ENCODE data around the gene IQCH.

IQCH gene

DNA sequence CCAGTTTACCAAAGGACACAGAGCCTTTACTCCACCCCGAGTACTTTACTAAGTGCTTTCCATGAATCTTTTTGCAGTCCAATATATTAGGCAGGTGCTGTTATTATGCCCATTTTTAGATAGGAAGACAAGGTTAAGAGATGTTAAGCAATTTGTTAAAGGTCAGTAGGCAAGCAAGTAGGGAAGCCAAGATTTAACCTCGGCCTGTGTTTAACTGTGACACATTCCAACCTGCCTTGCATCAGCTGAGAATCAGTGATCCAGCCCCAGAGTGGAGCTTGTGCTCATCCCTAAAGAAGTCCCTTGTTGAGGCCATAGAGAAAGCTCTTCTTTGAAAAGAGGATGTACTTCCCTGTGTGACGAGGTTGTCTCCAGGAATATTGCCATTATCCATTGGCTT is 215.1 kb downstream of the IQCH start:
- TF ChIP-seq, protein P1, sequence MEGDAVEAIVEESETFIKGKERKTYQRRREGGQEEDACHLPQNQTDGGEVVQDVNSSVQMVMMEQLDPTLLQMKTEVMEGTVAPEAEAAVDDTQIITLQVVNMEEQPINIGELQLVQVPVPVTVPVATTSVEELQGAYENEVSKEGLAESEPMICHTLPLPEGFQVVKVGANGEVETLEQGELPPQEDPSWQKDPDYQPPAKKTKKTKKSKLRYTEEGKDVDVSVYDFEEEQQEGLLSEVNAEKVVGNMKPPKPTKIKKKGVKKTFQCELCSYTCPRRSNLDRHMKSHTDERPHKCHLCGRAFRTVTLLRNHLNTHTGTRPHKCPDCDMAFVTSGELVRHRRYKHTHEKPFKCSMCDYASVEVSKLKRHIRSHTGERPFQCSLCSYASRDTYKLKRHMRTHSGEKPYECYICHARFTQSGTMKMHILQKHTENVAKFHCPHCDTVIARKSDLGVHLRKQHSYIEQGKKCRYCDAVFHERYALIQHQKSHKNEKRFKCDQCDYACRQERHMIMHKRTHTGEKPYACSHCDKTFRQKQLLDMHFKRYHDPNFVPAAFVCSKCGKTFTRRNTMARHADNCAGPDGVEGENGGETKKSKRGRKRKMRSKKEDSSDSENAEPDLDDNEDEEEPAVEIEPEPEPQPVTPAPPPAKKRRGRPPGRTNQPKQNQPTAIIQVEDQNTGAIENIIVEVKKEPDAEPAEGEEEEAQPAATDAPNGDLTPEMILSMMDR (IDR thresholded peaks at IDR 0.05; ENCODE audit: borderline replicate concordance, insufficient read depth, low read depth, low read length), result no peak
- no peak overlapping the region for H3K4me3 ChIP-seq (ENCODE audit: low read depth, low read length)

DNA sequence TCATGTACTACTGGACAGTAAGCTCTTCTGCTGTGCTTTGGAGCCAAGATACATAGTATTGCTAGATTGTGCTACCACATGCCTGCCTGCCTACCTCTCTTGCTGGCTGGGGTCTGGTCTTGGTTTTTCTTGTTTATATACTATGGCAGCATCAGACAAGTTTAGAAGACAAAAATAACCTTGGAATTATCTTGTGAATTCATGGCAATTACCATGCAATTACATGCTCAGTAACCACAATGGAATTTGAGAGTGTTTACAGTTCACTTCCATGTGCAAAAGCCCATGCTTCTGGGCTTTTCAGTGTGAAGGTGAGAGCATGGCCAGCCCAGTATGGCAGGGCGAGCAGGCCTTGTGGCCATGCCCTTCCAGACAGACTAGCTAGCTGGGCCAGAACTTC is 218.4 kb downstream of the IQCH start:
- TF ChIP-seq, protein P1 (IDR thresholded peaks at IDR 0.05; ENCODE audit: borderline replicate concordance, insufficient read depth, low read depth, low read length), result no peak
- no peak overlapping the region for H3K4me3 ChIP-seq (ENCODE audit: low read depth, low read length)

DNA sequence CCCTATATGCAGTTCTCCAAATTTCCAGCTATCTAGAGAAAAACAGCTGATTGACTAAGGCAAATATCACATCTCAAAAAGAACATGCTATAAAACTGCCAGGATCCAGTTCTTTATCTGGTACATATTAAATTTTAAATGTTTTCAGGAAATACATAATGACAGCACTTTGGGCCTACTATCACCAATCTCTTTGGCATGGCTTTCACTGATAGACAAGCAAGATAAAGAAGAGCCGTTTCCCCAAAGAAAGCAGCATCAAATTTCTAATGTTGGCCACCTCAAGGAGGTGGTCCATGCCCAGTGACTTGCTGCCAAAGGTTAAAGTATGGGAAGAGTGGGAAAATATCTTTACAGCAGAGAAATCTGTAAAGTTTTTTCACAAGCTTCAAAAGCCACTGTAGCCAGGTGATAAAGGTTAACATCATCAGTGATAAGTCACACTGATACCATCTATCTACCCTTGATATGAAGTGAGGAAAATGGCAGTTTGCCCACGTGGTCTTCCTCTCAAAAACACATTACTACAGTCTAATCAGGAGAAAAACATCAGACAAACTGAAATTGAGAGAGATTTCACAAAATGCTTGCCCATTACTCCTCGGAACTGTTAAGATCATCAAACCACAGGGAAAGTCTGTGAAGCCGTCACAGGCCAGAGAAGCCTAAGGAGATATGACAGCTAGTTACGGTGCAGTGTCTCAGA is 220.0 kb downstream of the IQCH start:
- TF ChIP-seq, protein P1 (IDR thresholded peaks at IDR 0.05; ENCODE audit: borderline replicate concordance, insufficient read depth, low read depth, low read length), result no peak
- no peak overlapping the region for H3K4me3 ChIP-seq (ENCODE audit: low read depth, low read length)

DNA sequence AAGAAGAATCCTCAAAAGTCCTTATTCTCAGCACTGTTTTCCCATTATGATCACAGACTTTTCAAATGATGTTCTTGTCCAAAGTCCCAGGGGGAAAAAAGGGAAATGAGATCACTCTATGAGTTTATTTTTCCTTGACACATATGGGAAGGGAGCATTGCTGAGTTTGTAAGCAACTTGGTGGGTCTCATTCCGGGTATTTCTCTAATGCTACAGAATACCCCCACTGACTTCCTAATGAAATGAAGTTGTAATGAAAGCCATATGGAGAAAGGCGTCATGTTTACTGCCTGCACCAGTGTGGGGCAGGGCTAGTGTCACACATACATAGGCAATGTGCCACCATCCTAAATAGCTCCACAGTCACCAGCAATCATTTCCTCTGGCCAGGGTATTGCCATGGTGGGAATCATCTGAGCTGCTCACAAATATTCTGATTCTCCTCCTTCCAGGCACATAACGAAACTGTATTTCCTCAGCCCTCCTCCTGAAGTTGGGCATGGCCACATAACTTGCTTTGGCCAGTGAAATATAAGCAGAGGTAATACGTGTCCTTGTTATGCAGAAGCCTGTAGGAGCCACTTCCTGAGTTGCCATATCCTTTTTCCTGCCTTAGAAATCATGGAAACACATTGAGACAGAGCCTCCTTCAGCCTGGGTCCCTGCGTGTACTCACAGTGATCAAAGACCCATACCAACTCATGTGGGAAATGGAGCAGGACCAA is 225.4 kb downstream of the IQCH start:
- no peak overlapping the region for H3K4me3 ChIP-seq (ENCODE audit: low read depth, low read length)
- TF ChIP-seq, protein P1 (IDR thresholded peaks at IDR 0.05; ENCODE audit: borderline replicate concordance, insufficient read depth, low read depth, low read length), result no peak

DNA sequence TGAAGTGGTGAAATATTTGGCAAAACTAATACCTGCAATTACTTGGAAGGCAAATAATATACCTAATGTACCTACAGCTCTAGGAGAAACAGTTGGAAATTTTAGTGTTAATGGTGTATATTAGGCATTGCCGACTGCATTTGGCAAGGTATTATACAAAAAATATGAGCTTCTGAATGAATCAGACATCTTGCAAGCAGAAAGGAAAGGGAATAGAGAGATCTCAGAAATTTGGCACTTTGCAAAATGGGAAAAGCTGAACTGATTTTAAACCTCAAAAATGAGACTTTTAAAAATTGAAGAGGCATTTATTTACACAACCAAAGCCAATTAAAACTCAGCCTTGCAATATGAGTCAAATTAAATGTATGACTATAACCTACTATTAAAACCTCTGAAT is 226.2 kb downstream of the IQCH start:
- TF ChIP-seq, protein P1 (IDR thresholded peaks at IDR 0.05; ENCODE audit: borderline replicate concordance, insufficient read depth, low read depth, low read length), result no peak

DNA sequence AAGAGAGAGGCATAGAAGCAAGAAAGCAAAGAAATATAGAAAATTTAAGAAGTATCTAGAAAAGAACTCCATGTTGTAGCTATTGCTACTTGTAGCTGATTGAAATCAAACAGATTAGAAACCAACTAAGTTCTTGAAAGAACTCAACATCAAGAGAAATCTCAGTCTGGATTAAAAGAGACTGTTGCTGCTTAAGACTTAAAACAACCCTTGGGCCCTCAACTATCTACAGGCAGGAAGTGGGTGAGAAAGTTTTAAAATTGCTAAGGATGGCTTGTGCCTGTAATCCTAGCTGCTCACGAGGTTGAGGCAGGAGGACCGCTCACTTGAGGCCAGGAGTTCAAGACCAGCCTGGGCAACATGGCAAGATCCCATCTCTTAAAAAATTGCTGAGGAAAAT is 227.1 kb downstream of the IQCH start:
- TF ChIP-seq, protein P1 (IDR thresholded peaks at IDR 0.05; ENCODE audit: borderline replicate concordance, insufficient read depth, low read depth, low read length), result no peak
- no peak overlapping the region for H3K4me3 ChIP-seq (ENCODE audit: low read depth, low read length)

More for the DNA sequence above, 226.2 kb downstream of the IQCH start:
- no peak overlapping the region for H3K4me3 ChIP-seq (ENCODE audit: low read depth, low read length)

DNA sequence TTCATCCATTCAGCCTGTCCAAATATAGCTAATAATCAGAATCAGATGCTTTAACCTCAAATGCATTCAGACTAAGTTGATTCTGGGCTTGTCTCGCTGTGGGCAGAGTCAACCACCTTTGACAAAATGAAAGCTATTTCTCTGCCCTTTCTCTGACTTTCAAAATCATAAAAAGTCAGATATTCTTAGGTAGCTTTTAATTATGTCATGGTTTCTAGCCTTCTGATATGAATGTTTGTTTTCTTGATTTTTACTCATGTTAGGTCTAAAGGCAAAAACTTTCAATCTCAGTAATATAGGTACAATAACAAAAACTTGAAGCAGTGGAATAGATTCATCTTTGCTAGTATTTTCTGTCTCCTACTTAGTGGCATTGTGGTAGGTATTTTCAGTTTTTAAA is 241.0 kb downstream of the IQCH start:
- TF ChIP-seq, protein P1 (IDR thresholded peaks at IDR 0.05; ENCODE audit: borderline replicate concordance, insufficient read depth, low read depth, low read length), result no peak
- H3K4me3 ChIP-seq (ENCODE audit: low read depth, low read length), result no peak overlapping the region

Measured in GM12875 (cell line).